Measurements from ENCODE around the gene BIRC7. TPM values are rescaled to one million over a fixed set of nuclear protein-coding genes. Genes with fewer than 3 reads are reported as not detected.

BIRC7 gene
- total RNA-seq, 1 experiment from 2014 or later, result 0.96 TPM

GRCh38 chr20:63188159-63188442 lies 47.6 kb upstream of the BIRC7 start:
- ChIA-PET RAD21 (ENCODE audit: low non-redundant PET in 1 of 2, low total read pairs in 2 of 2, uncharacterized antibody in 2 of 2, unreplicated experiment in 2 of 2) (no interaction called here), POLR2A (no interaction called here), CTCF (no interaction called here)
- Histone ChIP-seq H3K36me3 (ENCODE audit: control insufficient read depth in 1 of 2, insufficient read depth in 2 of 2, low read length in 2 of 2) (no peaks in the 10 kb centered on the region), H3K27me3 (ENCODE audit: insufficient read depth, low read length) (no peaks in the 10 kb centered on the region), H3K4me3 (replicated peaks in 1 of 2; ENCODE audit: low read depth in 1 of 2, low read length in 2 of 2) (no peak overlapping the region), H3K9ac (ENCODE audit: low read length) (no peak overlapping the region), H3K27ac (ENCODE audit: low read depth, low read length) (no peak overlapping the region), H3K4me2 (ENCODE audit: low read length) (no peak overlapping the region), H3K79me2 (ENCODE audit: insufficient read depth, low read length) (no peaks in the 10 kb centered on the region), H3K4me1 (ENCODE audit: control insufficient read depth in 1 of 2, insufficient read depth in 2 of 2, low read length in 2 of 2) (peaks cover 14 to 27% of the 10 kb centered on the region in 2 experiments), H2AFZ (ENCODE audit: low read depth, low read length, poor library complexity, severe bottlenecking) (no peak overlapping the region), H3K9me3 (ENCODE audit: control insufficient read depth in 1 of 2, insufficient read depth in 1 of 2, low read depth in 1 of 2, low read length in 2 of 2) (no peaks in the 10 kb centered on the region), H4K20me1 (ENCODE audit: insufficient read depth) (no peaks in the 10 kb centered on the region), H3K9me2 (ENCODE audit: insufficient read depth) (no peaks in the 10 kb centered on the region)
- TF ChIP-seq EZH2phosphoT487 (IDR thresholded peaks at IDR 0.05; ENCODE audit: borderline replicate concordance), result no peak
- no peak for TF ChIP-seq SIN3A (IDR thresholded peaks at IDR 0.05; ENCODE audit: low read depth)
- no peak for TF ChIP-seq RAD21 (IDR thresholded peaks at IDR 0.05; ENCODE audit: low read depth)
- TF ChIP-seq SP1 (IDR thresholded peaks at IDR 0.05; ENCODE audit: low read depth), result no peak
- TF ChIP-seq SRF (IDR thresholded peaks at IDR 0.05; ENCODE audit: low read depth), result no peak
- TF ChIP-seq REST (IDR thresholded peaks at IDR 0.05; ENCODE audit: low read depth), result no peak
- TF ChIP-seq TCF7L2 (IDR thresholded peaks at IDR 0.05; ENCODE audit: borderline replicate concordance, extremely low read depth, insufficient read depth, insufficient read length), result no peak
- TF ChIP-seq ZNF274 (IDR thresholded peaks at IDR 0.05; ENCODE audit: low read depth, low read length), result no peak
- TF ChIP-seq JUND (IDR thresholded peaks at IDR 0.05), result no peak
- TF ChIP-seq POLR2AphosphoS5 (IDR thresholded peaks at IDR 0.05; ENCODE audit: low read depth, low read length), result no peak
- no peak for TF ChIP-seq FOSL1 (IDR thresholded peaks at IDR 0.05; ENCODE audit: low read depth)
- TF ChIP-seq, protein P1, sequence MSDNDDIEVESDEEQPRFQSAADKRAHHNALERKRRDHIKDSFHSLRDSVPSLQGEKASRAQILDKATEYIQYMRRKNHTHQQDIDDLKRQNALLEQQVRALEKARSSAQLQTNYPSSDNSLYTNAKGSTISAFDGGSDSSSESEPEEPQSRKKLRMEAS (IDR thresholded peaks at IDR 0.05), result no peak
- no peak for TF ChIP-seq CEBPB (IDR thresholded peaks at IDR 0.05; ENCODE audit: low read depth)
- no peak for TF ChIP-seq EGR1 (IDR thresholded peaks at IDR 0.05; ENCODE audit: low read depth)
- no peak for TF ChIP-seq POLR2A (IDR thresholded peaks at IDR 0.05; ENCODE audit: borderline replicate concordance, extremely low read depth, insufficient read depth, insufficient read length)
- TF ChIP-seq, protein P2, sequence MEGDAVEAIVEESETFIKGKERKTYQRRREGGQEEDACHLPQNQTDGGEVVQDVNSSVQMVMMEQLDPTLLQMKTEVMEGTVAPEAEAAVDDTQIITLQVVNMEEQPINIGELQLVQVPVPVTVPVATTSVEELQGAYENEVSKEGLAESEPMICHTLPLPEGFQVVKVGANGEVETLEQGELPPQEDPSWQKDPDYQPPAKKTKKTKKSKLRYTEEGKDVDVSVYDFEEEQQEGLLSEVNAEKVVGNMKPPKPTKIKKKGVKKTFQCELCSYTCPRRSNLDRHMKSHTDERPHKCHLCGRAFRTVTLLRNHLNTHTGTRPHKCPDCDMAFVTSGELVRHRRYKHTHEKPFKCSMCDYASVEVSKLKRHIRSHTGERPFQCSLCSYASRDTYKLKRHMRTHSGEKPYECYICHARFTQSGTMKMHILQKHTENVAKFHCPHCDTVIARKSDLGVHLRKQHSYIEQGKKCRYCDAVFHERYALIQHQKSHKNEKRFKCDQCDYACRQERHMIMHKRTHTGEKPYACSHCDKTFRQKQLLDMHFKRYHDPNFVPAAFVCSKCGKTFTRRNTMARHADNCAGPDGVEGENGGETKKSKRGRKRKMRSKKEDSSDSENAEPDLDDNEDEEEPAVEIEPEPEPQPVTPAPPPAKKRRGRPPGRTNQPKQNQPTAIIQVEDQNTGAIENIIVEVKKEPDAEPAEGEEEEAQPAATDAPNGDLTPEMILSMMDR (IDR thresholded peaks at IDR 0.05 in 2 of 3, conservative IDR thresholded peaks at IDR 0.05 in 1 of 3; ENCODE audit: borderline replicate concordance in 1 of 3, insufficient read depth in 1 of 3, low read depth in 2 of 3, low read length in 2 of 3), result no peak
- no peak for TF ChIP-seq YY1 (IDR thresholded peaks at IDR 0.05; ENCODE audit: extremely low read depth, insufficient replicate concordance, low read depth, low read length)
- TF ChIP-seq EZH2 (IDR thresholded peaks at IDR 0.05), result no peak
- no TSS peak for BruUV-seq (replicated peaks)
- intact Hi-C loops (cut with micrococcal nuclease), result no loop called here
- DNase-seq (ENCODE audit: low read depth, low spot score) (no peak), ATAC-seq (no peak)
